Endodermal cell (in vitro differentiated cells): ENCODE results near the gene ITIH1. TPM values are rescaled to one million over a fixed set of nuclear protein-coding genes. Genes with fewer than 3 reads are reported as not detected.

Experiments used
- DNase-seq: peaks from one replicate; pipeline ENCODE4 v3.0.0-alpha.2; 2017
- H3K27ac ChIP-seq: 2 replicates; pipeline ENCODE4 v1.5.1; 2013; ENCODE audit warnings: mild to moderate bottlenecking, low read depth, low read length, moderate library complexity
- H3K27me3 ChIP-seq: 2 replicates; pipeline ENCODE4 v1.6.1; 2013; ENCODE audit warnings: mild to moderate bottlenecking, low read length, moderate library complexity; ENCODE audit not compliant: insufficient read depth, control insufficient read depth, poor library complexity, severe bottlenecking
- H3K36me3 ChIP-seq: 2 replicates; pipeline ENCODE4 v1.7.0; 2013; ENCODE audit warnings: mild to moderate bottlenecking, low read length, moderate library complexity; ENCODE audit not compliant: control insufficient read depth, insufficient read depth
- H3K4me1 ChIP-seq: one replicate; pipeline ENCODE4 v1.7.0; 2013; ENCODE audit warnings: low read length; ENCODE audit not compliant: control insufficient read depth, insufficient read depth
- H3K4me3 ChIP-seq: 2 replicates; pipeline ENCODE4 v1.5.1; 2013; ENCODE audit warnings: mild to moderate bottlenecking, low read length, moderate library complexity
- H3K9ac ChIP-seq: 2 replicates; pipeline ENCODE4 v1.6.1; 2013; ENCODE audit warnings: mild to moderate bottlenecking, low read length, moderate library complexity; ENCODE audit not compliant: poor library complexity, severe bottlenecking; ENCODE audit errors: extremely low read depth
- H3K9me3 ChIP-seq: 2 replicates; pipeline ENCODE4 v1.6.1; 2013; ENCODE audit warnings: mild to moderate bottlenecking, low read length, moderate library complexity; ENCODE audit not compliant: control insufficient read depth
- H3K27ac Mint-ChIP-seq: 2 replicates; pipeline ENCODE4 v1.8.0; 2020; ENCODE audit warnings: mixed read lengths
- H3K27me3 Mint-ChIP-seq: 2 replicates; pipeline ENCODE4 v1.8.0; 2021; ENCODE audit warnings: mild to moderate bottlenecking, mixed read lengths; ENCODE audit not compliant: insufficient read depth
- H3K36me3 Mint-ChIP-seq: 2 replicates; pipeline ENCODE4 v1.8.0; 2020; ENCODE audit warnings: low read depth, mixed read lengths
- H3K4me1 Mint-ChIP-seq: 2 replicates; pipeline ENCODE4 v1.8.0; 2020; ENCODE audit warnings: mixed read lengths
- H3K4me3 Mint-ChIP-seq: 2 replicates; pipeline ENCODE4 v1.8.0; 2020; ENCODE audit warnings: mild to moderate bottlenecking, moderate library complexity, mixed read lengths
- H3K9me3 Mint-ChIP-seq: 2 replicates; pipeline ENCODE4 v1.8.0; 2020; ENCODE audit warnings: mild to moderate bottlenecking, mixed read lengths
- CTCF ChIP-seq: fragments of 200-600 bp; sonication (generic); conservative IDR thresholded peaks from 2 replicates; pipeline ENCODE4 v1.5.0; 2021; ENCODE audit warnings: antibody characterized with exemption, mild to moderate bottlenecking
- WGBS, 2 experiments: methylation state at CpG; one replicate each; pipeline versions ENCODE4 v1.1.5 to v1.1.7; 2013; ENCODE audit warnings: missing lambda C conversion rate in 2 of 2, mixed read lengths in 1 of 2; ENCODE audit not compliant: insufficient coverage in 1 of 2, insufficient read length in 1 of 2; 5-methylcytosine and 5-hydroxymethylcytosine counted together
- total RNA-seq, 2 donors: library from RNA; stranded (reverse); fragmentation: NEBNext Ultra II Directional in 1 of 2; extraction: Animal tissue kit (Norgen Biotek cat#: 25700) in 1 of 2; gene quantifications; 2 replicates in 1 of 2; 3 replicates in 1 of 2; pipeline ENCODE4 v1.2.1, GENCODE V29; 2021

ITIH1 gene
- total RNA-seq, 2 donors from 2014 or later = not detected

GRCh38 chr3:52789746-52790040 lies 12.3 kb downstream of the ITIH1 start:
- Mint-ChIP-seq H3K36me3 (no peaks in the 10 kb centered on the region), H3K4me1 (no peaks in the 10 kb centered on the region), H3K9me3 (no peaks in the 10 kb centered on the region), H3K4me3 (no peak overlapping the region), H3K27me3 (no peaks in the 10 kb centered on the region), H3K27ac (no peak overlapping the region)
- WGBS, 2 experiments = 93 to 100% methylated on average over 5 to 6 of the region's 6 CpGs
- Histone ChIP-seq H3K27me3 (no peaks in the 10 kb centered on the region), H3K4me3 (no peak overlapping the region), H3K4me1 (no peaks in the 10 kb centered on the region), H3K9me3 (no peaks in the 10 kb centered on the region), H3K27ac (no peak overlapping the region), H3K9ac (no peak overlapping the region), H3K36me3 (no peaks in the 10 kb centered on the region)
- no peak for TF ChIP-seq CTCF
- no peak for DNase-seq

- Histone ChIP-seq H3K4me1 (no peaks in the 10 kb centered on the region), H3K9me3 (no peaks in the 10 kb centered on the region), H3K4me3 (no peak overlapping the region), H3K27ac (no peak overlapping the region), H3K36me3 (no peaks in the 10 kb centered on the region), H3K27me3 (no peaks in the 10 kb centered on the region), H3K9ac (no peak overlapping the region)
- H3K27ac Mint-ChIP-seq = no peak overlapping the region
- no peak overlapping the region for H3K4me3 Mint-ChIP-seq
- no peak for DNase-seq
- TF ChIP-seq CTCF = no peak
- no peaks in the 10 kb centered on the region for H3K27me3 Mint-ChIP-seq
- WGBS, 2 experiments = 86 to 100% methylated on average over 3 to 7 of the region's 7 CpGs
- H3K9me3 Mint-ChIP-seq = no peaks in the 10 kb centered on the region
- no peaks in the 10 kb centered on the region for H3K4me1 Mint-ChIP-seq
- no peaks in the 10 kb centered on the region for H3K36me3 Mint-ChIP-seq
Measured at GRCh38 chr3:52790337-52790736, 12.9 kb downstream of the ITIH1 start.

GRCh38 chr3:52790741-52791140 lies 13.3 kb downstream of the ITIH1 start:
- DNase-seq = no peak
- Histone ChIP-seq H3K4me3 (no peak overlapping the region), H3K9ac (no peak overlapping the region), H3K4me1 (no peaks in the 10 kb centered on the region), H3K27me3 (no peaks in the 10 kb centered on the region), H3K27ac (no peak overlapping the region), H3K36me3 (no peaks in the 10 kb centered on the region), H3K9me3 (no peaks in the 10 kb centered on the region)
- H3K27ac Mint-ChIP-seq = no peak overlapping the region
- TF ChIP-seq CTCF = no peak
- H3K4me3 Mint-ChIP-seq = no peak overlapping the region
- H3K36me3 Mint-ChIP-seq = no peaks in the 10 kb centered on the region
- H3K9me3 Mint-ChIP-seq = no peaks in the 10 kb centered on the region
- no peaks in the 10 kb centered on the region for H3K4me1 Mint-ChIP-seq
- no peaks in the 10 kb centered on the region for H3K27me3 Mint-ChIP-seq
- WGBS, 2 experiments = 90 to 96% methylated on average over 9 to 13 of the region's 13 CpGs
